ENCODE data around the gene CYB5D1.
"Not testable (repeated sequence)": the region's sequence is repeated elsewhere in the genome, so short reads cannot be mapped to it uniquely, and the experiment has no call there.

Gene CYB5D1

DNA sequence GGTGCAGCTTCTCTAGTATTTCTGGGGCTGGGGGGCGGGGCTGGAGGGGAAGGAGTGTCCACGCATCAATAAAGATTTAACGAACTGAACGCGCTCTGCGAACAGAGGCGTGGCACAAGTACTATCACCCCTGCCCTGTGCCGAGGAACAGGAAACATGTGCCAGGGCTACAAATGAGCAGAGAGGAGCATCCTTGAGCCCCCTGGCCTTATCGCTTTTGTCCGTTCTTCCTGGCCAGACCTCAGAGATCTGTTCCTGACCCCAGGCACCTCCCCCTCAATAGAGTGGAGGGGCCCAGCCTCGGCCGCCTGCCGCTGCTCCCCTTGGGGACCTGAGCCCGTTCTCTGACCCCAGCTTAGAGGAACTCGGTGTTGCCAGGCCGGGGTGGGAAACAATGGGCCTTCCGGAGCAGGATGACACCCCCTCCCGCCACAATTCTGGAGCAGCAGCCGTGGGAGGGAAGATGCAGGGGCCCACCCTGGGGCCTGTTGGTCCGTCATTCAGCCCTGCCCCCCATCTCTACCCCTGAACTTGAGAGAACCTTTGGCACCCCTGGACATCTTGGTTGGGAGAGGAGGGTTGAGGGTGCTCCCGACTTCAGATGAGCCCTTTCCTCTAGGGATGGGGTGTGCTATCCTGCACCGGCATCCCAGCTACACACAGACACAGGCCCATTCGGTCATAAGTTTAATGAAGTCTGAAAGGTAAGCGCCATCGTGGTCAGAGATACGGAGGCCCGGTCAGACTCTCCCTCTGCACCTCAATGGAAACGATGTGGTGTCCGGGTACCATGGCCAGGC lies 1.6 kb upstream of the CYB5D1 start:
- no peak for DNase-seq (ENCODE audit: low spot score)

DNA sequence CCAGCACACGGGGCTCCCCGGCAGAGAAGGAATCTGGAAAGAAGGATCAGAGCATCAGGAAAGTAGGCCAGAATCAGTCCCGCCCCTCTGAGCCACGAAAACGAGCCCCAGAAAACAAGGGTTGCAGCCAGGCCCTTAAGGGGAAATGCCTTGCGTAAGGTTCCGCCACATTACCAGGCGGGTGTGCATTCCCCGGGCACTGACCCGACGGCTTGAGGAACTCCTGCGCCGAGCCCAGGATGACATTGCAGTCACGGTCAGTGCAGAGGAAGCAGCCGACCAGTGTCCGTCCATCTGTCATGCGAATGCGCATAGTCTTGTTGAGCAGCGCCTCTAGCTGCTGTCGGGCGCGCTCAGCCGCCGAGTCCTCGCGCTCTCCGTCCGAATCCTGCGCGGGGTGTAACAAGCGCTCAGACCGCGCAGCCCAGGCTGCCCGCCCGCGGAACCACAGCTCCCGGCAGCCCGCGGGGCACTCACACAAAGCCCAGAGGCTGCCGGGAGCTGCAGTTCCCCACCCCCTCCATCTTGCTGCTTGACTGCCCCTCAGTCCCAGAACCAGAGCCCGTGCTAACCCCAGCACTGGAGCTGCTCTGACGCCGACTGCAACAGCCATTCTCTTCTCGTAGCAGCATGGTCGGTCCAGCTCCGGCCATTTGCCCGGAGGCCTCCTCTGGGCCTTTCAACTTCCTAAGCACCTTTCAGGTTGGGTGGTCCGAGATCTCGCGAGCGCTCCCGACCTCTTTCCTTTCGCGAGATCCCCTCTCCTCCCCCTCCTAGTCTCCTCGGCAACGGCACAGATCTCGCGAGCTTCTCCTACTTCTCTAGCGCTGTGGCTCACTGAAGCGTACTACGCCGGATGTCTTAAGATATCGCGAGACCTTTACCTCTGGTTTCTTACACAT lies 741 bp upstream of the CYB5D1 start, which contains the start of gene NAA38:
Gene NAA38, minus strand, starts transcription at position 749 of the 902 bp plus-strand sequence. Its CDS starts 96 bp downstream, at position 653.
- DNase-seq (ENCODE audit: low spot score), result peak; percentile 86

DNA sequence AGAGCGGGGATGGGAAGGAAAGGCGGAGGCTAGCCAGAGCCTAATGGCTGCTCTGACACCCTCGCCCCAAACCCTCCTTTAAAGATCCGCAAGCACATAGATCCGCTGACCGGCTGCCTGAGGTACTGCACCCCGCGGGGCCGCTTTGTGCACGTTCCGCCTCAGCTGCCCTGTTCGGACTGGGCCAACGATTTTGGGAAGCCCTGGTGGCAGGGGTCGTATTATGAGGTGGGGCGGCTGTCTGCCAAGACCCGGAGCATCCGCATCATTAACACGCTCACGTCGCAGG lies 663 bp downstream of the CYB5D1 start:
- no peak for DNase-seq (ENCODE audit: low spot score)

DNA sequence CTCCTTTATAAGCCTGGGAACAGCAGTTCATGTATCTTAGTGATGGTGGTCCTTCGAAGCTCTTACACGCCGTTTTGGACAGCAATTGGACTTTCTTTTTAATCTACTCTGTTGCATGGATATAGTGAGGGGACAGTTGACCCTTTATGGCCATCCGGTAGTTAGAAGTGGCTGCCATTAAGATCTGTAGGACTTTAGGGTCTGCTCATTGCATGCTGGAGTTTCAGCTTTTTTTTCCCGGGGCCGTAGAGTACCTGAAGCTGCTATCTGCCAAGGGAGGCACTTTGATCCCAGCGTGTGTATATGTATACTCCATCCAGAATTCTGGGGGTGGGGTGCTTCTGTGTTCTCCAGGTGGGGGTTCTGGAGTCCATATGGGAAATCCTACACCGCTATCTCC lies 1.2 kb downstream of the CYB5D1 start:
- DNase-seq (ENCODE audit: low spot score), result no peak

DNA sequence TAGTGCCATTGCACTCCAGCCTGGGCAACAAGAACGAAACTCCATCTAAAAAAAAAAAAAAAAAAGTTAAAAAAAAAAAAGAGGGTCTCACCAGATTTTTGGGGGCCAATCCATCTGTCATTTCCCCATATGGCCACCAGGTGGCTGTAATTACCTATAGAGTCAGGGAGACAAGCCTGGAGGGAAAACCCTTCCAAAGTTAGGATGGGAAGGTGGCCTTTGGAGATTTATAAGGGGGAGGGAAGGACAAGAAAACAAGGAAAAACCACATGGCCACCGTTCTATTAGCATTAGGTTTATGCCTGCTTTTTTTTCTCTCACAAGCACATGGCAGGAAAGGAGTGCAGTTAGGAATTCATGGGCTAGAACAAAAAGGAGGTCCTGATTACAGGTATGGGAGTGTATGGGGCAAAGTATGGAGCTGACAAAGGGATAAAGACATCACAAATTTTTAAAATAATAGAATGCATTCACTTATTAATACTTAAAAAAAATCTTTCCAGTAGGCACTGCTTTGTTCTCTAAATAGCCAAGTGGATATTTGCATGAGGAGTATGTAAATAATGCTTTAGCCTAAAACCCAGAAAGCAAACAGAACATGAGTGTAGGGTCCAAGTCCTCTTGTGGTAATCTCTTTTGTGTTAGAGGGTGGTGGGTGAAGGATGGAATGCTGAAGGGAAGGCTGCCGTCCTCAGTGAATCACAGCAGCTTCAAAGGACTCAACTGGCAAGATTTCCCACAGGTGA lies 5.1 kb downstream of the CYB5D1 start:
- DNase-seq (ENCODE audit: low spot score), result peak; percentile 43

DNA sequence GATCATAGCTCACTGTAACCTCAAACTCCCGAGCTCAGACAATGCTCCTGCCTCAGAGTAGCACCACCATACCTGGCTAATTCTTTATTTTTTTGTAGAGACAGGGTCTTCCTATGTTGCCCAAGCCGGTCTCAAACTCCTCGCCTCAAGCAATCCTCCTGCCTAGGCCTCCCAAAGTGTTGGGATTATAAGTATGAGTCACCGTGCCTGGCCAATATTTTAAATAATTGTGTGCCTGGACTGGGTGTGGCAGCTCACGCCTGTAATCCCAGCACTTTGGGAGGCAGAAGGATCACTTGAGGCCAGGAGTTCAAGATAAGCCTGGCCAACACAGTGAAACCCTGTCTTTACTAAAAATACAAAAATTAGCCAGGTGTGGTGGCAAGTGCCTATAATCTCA lies 6.6 kb downstream of the CYB5D1 start:
- DNase-seq (ENCODE audit: low spot score), result not testable (repeated sequence)

DNA sequence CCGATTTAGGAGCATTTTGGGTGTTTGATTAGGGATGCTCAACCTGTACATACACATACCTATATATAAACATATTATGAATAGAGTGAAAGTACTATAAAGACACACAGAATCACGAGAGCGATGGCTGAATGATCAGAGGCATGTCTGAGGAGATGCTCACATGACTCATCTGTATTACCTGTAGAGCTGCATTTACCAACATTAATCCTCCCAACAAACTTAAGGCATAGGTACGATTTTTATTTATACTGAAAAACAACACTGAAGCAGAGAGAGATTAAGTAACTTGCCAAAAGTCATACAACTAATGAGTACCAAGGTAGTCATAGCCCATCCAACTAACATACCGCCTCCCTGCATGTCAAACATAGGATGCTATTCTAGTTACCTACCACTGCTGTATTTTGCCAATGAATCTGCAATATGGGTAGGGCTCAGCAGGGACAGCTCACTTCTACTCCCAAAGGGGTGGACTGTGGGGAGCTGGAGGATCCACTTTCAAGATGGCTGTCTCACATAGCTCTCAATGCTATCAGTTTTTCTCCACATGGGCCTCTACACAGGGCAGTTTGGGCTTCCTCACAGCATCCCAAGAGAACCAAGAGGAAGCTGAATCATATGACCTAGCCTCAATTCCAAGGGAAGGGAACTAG lies 7.3 kb downstream of the CYB5D1 start:
- no peak for DNase-seq (ENCODE audit: low spot score)

DNA sequence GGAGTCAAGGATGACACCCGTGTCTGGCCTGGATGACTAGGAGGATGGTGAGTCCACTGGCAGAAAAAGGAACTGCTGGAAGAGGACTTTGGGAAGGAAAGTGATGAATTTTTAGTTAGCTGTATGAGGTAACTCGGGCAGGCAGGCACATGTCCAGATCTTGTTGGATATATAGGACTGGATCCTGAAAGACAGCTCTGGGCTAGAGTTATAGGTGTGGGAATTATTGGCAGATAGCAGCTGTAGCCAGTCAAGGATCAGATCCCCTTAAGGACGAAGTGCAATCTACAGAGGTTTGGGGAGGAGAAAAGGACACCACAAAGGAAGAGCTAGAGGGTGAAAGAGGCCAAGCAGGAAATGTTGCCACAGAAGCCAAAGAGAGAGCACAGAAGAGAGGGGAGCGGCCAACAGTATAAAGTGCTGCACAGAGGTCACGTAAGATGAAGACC lies 10.1 kb downstream of the CYB5D1 start:
- no peak for DNase-seq (ENCODE audit: low spot score)

DNA sequence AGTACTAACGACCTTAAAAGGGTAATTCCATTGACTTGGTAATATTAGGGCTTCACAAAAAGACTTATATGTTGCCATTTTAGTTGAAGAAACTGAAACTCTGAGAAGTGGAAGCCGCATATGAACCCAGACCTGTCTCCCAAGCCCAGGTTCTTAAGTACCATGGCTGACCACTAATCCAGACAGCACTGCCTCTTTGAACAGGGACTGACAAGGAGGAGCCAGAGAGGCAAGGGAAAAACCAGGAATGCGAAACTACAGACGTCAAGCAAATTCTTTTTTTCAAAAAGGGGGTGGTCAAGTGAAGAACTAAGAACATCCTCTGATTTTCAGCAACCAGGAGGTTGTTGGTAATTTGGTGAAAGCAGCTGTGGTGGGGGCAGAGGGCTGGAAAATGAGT lies 15.2 kb downstream of the CYB5D1 start:
- no peak for DNase-seq (ENCODE audit: low spot score)

DNA sequence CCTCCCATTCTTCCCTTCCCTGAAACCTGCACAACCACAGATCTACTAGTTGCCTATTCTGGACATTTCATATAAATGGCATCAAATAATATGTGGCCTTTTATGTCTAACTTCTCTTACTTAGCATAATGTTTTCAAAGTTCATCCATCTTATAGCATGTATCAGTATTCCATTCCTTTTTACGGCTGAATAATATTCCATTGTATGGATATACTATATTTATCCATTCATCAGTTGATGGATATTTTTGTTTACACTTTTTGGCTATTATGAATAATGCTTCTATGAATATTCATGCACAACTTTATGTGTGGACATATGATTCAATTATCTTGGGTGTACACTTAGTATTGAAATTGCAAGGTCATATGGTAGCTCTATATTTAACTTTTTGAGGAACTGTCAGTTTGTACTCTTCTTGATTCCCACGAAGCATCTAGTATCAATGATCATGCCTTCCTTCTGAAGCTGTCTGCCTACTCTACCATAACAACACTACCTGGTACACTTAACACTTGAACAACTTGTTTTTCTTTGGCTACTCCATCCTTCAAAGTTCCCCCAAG lies 18.1 kb downstream of the CYB5D1 start:
- DNase-seq (ENCODE audit: low spot score), result no peak

DNA sequence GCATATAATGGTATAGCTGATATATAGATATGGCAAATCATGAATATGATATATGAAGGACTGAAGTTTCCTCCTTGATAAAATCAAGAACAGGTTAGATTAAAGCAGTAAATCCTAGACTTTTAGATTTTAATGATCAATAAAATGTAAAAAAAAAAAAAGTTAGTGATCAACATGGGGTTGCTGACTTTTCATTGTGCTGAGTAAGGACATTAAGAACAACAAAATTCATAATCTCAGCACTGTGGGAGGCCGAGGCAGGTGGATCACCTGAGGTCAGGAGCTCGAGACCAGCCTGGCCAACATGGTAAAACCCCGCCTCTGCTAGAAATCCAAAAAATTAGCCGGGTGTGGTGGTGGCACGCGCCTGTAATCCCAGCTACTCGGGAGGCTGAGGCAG lies 20.4 kb downstream of the CYB5D1 start:
- no peak for DNase-seq (ENCODE audit: low spot score)

DNA sequence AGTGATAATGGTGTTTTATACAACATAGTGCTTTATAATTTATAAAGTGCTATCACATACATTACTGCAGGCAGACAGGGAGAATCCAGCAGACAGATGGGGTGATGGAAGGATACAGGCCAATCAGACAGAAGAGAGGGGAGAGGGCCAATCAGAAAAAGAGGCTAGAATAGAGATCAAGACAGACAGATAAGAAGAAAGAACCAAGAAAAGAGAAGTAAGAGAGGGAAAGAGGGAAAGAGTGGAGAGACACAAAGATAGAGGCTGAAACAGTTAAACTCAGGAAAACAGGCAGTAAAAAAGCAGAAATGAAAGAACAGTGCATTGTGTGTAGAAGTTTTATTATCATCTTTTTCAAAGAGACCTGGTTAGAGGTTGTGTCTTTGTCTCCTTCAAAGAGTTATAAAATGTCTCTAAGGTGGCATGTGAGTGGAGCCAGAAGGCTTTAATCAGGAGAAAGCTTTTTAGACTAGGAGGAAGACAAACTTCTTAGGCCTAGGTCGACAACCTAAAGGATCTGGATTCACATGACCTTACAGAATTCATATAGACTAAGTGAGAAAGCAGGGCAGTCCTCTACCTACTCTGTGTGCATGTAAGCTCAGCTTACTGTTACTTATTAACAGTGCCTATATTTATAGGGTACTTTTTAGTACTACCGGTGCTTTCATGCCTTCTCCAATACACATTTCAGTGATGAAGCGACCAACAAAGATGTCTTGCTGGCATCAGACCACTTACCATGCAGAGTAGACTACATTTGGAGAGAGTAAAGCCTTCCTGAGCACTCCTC lies 22.5 kb downstream of the CYB5D1 start:
- no peak for DNase-seq (ENCODE audit: low spot score)

DNA sequence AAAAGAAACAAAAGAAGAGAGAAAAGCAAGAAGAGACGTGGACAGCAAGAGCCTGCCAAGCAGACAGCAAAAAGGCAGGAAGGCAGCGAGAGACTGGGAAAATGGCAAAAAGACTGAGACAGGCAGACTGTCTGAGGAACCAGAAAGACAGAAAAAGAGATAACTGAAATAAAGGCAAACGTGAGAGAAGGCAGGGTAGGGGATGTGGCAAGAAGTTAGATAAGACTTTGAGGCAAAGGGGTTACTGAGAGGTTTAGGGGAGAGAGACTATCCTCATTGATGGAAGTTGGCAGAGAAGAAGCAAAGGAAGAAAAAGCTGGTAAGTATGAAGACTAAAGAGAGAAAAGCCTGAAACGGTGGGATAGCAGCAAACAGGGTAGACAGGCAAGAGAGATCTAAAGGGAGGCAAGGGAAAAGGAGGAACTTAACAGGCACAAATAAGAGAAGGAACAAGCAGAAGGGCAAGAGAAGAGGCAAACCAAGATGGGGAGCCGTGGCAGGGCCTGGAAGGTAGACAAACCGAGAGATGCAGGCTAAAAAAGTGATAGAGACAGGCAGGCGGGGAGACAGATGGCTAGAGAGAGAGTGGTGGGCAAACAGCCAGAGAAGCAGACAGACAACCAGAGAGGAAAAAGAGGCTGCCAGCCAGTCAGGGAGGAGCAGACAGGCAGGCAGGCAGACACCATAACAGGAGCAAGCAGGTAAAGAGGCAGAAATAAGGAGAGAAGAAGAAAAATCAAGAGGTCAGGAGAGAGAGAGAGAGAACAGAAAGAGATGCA lies 23.7 kb downstream of the CYB5D1 start:
- DNase-seq (ENCODE audit: low spot score), result no peak

DNA sequence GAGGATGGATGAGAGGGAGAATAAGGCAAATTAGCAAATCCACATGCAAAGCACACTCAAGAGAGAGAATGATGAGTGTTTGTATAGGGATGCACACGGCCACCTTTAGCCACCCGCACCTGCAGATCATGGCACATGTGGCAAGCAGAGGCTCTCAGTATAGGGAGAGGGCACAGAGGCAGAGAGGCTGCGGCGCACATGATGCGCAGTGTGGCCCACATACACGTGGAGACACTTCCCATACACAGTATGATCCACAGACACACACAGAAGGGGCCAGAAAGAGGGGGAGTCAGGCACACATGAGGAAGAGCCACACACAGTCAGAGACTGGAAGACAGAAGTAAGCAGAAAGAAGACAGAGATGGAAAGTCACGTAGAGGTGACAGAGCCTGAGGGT lies 24.3 kb downstream of the CYB5D1 start:
- no peak for DNase-seq (ENCODE audit: low spot score)

DNA sequence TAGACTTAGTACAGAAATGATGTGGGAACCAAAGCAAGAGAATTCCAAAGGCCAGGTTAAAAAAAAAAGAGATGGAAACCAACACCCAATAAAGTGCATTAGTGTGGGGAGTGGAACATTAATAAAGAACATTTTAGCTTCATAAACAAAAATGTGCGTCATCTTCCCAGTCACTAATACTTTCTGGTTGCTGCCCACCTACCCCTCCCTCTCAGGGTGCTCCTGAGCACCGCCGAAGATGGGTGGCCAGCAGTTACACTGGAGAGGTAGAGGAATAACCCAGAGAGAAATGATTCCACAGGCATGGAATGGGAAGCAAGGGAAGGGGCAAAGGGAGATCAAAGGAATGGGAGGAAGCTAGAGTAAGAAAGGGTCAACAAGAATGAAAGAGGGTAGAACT lies 24.8 kb downstream of the CYB5D1 start:
- DNase-seq (ENCODE audit: low spot score), result no peak

DNA sequence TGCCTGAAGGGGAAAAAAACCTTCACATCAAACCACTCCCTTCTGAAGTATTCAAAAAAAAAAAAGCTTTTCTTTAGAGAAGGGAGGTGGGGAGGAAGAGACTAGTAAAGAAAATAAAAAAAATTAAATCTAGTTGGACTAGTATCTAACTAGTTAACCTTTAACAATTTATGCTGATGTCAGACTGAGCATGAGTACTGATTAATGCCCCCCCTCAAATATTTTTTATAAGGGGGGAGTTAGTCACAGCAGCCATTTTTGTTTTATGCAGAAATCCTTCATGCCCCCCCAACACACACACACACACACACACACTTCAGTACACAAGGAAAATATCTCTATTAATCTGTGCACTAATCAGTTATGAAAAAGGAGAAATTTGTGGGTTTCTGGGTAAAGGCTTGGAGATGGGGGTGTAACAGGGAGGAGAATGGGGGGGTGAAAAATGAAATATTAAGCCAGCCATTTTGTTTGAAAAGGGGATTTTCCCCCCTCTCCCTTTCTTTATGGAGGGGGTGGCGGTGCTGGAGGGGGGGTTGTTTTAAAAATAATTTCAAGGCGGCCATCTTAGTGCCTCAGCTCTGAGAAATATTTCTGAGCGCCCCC lies 26.1 kb downstream of the CYB5D1 start:
- DNase-seq (ENCODE audit: low spot score), result no peak

DNA sequence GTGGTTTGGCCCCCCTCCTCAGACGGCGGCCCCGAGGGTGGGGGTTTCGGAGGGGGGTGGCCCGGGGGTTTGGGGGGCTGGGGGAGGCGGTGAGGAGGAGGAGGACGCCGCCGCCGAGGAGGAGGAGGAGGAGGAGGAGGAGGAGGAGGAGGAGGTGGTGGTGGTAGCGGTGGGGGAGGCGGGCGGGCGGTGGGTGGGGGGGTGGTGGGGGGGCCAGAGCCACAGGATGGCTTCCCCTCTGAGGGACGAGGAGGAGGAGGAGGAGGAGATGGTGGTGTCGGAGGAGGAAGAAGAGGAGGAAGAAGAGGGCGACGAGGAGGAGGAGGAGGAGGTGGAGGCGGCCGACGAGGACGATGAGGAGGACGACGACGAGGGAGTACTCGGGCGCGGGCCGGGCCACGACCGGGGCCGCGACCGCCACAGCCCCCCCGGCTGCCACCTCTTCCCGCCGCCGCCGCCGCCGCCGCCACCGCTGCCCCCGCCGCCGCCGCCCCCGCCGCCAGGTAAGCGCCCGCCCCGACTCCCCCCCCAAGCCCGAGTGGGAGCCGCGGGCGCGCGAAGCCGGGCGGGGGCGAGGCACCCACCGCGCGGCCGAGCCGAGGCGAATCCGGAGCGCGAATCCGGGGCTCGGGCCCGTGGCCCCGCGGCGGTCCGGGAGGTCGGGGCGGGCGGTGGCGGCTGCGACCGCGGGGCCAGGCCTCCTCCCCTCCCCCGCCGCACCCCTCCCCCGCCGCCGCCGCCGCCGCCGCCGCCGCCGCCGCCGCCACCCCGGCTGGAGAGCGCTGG lies 27.0 kb downstream of the CYB5D1 start:
- DNase-seq (ENCODE audit: low spot score), result no peak

DNA sequence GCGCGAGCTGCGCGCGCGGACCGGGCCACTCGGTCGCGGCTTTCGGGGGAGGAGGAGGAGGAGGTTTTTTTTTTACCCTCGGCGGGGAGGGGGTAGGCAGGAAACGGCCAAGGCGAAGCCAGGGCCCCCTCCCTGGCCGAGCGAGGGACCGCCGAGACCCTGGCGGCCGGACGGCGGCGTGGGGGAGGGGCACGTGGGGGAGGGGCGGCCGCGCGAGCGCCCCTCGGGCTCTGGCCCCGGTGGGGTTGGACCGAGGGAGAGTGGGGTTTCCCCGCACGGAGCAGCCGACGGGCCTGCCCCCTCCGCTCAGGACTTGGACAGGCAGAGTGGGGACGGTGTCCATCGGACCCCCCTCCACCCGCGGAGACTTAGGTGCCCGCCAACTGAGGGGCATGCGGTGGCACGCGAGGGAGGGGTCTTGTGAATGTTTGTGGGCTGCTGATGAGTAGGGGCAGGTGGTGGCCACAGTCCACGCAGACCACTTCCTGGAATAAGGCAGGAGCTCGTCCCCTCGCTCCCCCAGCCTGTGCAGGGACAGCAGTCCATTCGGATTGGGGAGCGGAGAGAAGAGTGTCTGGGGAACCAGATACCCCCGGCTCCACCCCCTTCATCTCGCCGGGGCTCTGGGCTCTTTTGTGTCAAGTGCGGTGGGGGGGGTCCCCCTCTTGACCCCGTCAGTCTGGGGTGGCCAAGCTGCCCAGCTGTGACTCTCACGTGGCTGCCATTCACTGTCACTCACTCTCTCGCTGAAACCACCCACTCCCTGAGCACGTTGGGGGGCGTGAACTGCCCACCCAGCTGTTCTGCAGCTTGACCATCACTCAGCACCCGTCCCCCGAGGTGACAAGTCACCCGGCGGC lies 27.8 kb downstream of the CYB5D1 start:
- peak; percentile 60 for DNase-seq (ENCODE audit: low spot score)
